NCI-H510A (cell line): Measurements from ENCODE around the gene MRPL34.
"Not testable (repeated sequence)": the region's sequence is repeated elsewhere in the genome, so short reads cannot be mapped to it uniquely, and the experiment has no call there.

Experiments used
- DNase-seq: peaks from one replicate; lab custom pipeline; 2025; lab: John Stamatoyannopoulos, UW

The MRPL34 gene

DNA sequence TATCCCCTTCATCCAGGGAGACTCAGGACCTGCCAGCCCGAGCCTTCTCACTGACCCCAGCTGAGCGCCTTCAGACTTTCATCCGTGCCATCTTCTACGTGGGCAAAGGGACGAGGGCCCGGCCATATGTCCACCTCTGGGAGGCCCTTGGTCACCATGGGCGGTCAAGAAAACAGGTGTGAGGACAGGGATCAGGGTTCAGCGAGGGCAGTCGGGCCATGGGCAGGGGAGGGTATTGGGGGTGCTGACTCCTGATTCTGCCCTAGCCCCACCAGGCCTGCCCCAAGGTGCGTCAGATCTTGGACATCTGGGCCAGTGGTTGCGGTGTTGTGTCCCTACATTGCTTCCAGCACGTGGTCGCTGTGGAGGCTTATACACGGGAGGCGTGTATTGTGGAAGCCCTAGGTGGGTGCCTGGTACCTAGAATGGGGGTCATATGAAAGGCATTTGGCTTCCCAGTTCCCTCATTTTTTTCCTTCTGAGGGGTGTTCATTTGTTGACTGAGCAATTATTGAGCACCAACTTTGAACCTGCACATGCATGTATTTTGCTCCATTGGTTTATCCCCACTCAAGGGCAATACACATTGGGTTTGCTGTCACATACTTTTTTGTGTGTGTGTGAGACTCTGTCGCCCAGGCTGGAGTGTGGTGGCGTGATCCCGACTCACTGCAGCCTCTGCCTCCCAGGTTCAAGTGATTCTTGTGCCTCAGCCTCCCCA is 20.1 kb upstream of the MRPL34 start:
- no peak for DNase-seq

DNA sequence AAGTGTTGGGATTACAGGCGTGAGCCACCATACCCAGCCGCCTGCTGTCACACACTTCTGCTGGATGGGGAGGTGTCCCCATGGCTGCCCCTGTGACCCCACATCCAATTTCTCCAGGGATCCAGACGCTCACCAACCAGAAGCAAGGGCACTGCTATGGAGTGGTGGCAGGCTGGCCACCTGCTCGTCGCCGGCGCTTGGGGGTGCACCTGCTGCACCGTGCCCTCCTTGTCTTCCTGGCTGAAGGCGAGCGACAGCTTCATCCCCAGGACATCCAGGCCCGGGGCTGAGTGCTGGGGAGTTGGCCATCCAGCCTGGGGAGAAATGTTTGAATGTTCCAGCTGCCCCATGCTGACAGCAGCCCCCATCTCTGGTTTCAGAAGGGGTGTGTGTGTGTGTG is 19.4 kb upstream of the MRPL34 start:
- DNase-seq = no peak

DNA sequence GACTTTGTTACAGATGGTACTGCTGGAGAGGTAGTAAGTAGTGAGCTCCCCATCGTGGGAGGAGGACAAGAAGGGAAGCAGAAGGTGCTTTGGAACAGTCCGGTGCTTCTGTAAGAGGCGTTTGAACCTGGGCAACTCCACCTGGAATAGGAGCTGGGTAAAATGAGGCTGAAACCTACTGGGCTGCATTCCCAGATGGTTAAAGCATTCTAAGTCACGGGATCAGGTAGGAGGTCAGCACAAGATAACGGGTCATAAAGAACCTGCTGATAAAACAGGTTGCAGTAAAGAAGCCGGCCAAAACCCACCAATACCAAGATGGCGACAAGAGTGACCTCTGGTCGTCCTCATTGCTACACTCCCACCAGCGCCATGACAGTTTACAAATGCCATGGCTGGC is 18.9 kb upstream of the MRPL34 start:
- no peak for DNase-seq

DNA sequence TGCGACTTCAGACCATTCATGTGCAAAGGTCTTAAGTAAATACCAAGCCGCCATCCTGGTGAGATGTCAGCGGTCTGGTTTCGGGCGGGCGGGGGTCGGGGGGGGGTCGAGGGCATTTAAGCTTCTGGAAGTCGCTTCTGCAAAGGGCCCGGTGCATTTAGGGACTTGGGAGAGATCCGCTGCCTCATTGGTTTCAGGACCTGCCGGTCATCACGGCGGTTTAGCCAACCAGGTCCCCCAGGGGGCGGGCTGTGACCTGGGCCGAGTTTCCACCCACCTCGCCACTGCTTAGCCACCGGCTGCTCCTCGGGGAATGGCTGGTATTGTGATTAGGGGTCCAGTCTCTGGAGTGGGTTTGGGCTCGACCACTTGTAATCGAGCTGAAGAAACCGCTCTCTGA is 16.2 kb upstream of the MRPL34 start:
- peak; percentile 52 for DNase-seq

DNA sequence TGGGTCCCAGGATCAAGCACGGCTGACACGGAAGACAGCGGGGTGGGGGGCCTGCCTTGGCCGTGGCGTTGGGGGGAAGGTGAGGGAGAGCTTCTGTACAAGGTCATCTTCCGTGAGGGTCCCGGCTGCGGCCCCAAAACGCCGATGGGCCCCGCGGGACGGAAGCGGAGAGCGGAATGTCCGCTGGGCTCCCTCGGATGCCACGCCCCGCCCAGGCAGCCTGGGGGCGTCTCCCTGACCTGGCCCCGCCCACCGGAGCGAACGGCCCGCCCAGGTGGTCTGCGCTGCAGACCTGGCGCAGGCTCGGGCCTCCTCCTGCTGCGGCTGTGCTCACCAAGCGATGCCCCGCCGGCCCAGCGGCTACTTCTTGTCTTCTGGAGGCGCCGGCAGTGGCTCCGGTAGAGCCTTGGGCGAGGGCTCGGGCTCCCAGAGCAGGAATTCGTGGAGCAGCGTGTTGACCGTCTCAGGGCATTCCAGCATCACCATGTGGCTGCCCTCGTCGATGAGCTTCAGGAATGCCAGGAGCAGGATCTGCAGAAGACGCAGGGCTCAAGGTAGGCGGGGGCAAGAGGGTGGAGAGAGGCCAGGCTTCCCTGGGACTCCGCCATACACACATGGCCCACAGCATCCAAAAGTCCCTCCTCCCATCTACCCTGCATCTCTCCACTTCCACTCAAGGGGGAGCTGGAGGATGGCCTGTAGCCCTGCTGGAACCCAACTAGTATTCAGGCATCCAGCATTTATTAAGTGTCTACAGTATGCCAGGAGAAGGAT is 13.2 kb upstream of the MRPL34 start:
- no peak for DNase-seq

DNA sequence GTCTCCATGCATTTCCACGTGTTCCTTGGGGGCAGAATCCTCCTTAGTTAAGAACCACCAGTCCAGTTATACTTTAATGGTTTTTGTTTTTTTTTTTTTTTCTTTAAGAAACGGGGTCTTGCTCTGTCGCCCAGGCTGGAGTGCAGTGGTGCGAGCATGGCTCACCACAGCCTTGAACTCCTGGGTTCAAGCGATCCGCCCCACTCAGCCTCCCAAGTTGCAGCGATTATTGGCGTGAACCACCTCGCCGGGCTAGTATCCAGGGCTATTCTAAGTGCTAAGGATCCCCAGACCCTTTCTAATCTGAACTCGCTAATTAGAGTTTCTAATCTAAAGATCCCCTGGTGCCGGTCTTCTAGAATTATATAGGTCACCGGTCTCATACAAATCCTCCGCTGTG is 12.1 kb upstream of the MRPL34 start:
- DNase-seq = no peak

DNA sequence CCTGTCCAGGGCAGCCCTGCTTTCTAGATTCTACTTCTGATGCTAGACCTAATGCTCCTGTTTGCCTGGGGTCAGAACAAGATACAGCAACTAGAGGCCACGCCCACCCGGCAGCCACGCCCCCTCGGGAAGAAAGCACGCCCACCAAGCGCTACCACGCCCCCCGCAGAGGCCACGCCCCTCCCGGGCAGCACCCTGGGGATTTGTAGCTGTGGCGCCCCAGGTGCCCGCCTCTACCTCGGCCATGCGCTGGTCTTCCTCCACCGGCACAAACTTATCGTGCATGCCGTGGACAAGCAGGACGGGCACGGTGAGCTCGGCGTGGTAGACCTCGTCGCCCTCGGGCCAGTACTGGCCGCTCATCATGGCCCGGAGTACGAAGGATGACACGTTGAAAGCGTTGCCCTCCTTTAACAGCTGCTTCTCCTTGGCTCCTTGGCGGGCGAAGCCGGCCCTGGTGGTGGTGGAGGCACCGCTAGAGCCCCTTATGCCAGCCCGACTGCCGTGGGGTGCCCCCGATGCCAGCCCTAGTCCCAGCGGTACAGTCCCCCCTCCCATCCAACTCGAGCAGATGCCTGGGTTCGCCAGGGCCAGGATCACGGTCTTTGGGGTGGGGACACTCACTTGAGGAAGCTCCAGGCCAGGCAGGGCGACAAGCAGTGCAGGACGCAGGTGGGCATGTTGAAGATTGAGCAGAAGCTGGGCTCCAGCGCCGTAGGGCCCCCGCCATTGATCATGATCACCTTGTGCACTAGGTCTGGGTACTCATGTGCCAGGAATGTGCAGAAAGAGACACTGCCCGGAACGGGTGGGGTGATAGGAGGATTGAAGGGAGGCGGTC is 11.4 kb upstream of the MRPL34 start:
- DNase-seq = no peak

DNA sequence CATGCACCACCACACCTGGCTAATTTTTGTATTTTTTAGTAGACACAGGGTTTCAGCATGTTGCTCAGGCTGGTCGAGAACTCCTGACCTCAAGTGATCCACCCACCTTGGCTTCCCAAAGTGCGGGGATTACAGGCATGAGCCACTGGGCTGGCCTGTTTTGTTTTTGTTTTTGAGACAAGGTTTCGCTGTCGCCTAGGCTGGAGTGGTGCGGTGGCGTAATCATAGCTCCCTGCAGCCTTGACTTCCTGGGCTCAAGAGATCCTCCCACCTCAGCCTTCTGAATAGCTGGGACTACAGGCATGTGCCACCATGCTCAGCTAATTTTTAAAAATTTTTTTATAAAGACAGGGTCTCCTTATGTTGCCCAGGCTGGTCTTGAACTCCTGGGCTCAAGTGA is 10.1 kb upstream of the MRPL34 start:
- DNase-seq = not testable (repeated sequence)

DNA sequence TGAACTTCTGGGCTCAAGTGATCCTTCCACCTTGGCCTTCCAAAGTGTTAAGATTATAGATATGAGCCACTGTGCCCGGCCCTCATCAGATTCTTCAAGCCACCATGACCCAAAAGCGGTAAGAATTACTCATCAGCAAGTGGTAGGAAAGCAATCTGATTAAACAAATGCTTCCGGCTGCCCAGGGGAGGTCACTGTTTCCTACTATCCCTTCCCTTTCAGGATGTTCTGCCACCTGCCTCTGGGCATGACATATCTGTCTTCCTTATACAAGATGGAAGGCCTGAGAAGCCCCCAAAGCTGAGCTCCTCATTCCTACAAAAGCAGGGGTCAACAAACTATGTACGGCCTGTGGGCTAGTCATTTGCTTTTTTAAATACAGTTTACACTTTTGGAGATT is 9.4 kb upstream of the MRPL34 start:
- no peak for DNase-seq

DNA sequence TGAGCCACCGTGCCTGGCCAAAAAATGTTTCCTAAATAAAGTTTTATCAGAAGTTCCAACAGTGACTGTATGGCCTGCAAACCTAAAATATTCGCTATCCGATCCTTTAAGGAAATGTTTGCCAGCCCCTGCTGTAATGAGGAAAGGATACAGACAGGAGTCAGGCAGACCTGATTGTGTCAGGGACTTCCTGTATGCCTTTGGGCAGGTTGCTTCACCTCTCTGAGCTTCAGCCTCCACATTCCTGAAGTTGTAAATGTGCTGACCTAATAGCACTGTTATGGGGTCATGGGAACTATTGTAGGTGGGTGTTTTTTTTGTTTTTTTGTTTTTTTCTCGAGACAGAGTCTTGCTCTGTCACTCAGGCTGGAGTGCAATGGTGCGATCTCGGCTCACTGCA is 8.7 kb upstream of the MRPL34 start:
- no peak for DNase-seq

DNA sequence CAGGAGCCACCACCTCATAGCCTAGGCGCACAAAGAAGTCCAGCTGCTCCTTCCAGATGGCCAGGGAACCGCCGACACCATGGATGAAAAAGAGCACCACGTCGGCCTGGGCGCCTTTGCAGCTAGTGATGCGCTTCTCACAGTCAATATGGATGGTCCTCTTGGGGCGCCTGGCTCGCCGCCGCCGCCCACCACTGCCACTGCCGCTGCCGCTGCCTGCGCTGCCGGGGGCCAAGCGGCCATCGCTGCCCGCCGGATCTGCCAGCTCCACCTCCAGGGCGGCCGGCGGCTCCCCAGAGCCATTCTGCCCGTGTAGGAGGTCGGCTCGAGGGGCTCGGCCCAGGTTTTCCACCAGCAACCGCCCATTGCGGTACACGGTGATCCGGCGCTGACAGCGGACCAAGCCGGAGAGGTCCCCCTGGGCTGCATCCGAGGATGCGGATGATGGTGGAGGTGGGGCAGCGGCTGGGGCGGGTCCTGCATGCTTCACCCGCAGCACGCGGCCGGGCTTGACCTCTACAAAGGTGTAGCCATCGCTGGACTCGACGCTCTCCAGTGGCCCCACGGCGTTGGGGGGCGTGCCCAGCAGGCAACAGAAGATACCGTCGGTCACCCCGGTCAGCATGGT is 4.6 kb upstream of the MRPL34 start:
- DNase-seq = no peak

DNA sequence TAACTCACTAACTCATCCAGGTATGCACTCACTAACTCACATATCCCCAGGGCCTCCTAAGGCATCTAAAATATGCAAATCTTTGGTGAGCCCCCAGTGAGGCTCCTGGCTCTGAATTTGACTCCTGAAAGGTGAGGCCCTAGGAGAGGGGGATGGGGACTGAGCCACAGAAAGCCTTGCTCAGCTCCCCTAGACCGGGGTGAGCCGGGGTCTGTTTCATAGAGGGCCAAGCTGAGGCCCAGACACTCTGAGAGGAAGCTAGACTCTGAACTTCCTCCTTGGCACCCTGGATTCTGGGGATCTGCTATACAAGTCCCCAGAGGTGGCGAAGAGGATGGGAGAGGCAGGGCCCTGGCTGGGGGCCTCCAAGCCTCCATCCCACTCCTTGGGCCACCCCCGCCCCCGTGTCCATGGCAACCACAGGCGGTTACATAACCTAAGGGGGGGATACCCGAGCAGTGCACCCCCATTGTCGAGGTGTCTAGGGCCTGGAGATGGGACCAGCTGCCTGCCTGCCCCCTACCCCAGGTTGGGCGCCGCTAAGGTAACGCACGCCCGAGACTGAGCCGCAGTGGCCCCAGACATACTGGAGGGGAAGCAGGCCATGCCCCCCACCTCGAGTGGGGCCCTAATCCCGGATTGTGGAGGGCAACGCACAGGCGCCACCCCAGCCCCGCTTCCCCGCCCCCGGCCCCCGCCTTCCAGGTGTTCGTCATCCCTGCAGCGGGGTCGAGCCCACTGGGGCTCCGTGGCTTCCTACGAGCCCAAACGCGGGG is 3.1 kb upstream of the MRPL34 start:
- DNase-seq = no peak

DNA sequence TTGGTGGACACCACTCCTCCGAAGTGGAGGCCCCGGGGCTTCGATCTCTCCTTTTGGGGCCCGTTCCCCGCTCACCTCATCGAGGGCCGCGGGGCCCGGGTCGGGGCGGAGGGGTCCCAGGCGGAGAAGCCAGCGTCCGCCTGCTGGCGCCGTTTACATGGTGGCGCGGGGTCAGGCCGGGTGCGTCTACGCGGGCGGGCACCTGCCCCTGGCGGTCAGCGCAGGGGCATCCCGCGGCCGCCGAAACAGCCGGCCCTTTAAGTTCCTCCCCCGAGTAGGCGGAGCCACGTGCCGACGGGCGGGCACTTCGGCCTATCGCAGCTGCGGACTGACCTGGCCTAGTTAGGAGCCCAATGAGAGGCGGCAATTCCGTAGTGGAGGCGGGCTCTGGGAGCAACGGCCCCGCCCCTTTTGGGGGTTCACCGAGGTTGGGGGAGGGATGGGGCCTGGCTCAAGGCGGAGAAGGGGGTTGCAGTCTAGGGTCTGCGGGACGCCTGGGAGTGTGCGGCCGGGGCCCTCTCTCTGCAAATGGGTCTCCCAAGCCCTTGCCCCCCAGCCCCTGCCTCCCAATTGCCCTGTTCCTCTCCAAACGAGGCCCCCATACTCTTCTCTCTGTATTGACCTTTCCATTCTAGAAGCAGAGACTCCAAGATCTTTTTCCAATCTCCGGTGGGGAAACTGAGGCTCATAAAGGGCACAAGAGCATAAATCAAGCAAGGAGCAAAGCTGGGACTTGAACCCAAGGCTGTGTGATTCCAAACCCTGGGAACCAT is 2.3 kb upstream of the MRPL34 start, which contains the start of gene ABHD8:
TSS of gene ABHD8 (minus strand) at position 259 of the 773 bp plus-strand sequence. CDS start 1,809 bp downstream, outside the sequence.
- peak; percentile 91 for DNase-seq

DNA sequence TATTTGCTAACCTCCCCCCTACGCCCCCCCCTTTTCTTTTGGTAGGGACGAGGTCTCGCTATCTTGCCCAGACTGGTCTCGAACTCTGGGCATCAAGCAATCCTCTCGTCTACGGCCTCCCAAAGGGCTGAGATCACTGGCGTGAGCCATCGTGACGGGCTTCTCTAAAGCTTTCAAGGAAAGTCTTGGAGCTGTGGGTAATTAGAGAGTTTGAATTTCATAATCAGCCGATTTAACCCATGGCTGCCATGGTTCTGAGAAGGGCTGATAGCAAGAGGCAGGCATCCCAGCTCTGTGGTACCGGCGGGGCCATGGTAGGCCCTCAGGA is 1.8 kb upstream of the MRPL34 start:
- DNase-seq = no peak

DNA sequence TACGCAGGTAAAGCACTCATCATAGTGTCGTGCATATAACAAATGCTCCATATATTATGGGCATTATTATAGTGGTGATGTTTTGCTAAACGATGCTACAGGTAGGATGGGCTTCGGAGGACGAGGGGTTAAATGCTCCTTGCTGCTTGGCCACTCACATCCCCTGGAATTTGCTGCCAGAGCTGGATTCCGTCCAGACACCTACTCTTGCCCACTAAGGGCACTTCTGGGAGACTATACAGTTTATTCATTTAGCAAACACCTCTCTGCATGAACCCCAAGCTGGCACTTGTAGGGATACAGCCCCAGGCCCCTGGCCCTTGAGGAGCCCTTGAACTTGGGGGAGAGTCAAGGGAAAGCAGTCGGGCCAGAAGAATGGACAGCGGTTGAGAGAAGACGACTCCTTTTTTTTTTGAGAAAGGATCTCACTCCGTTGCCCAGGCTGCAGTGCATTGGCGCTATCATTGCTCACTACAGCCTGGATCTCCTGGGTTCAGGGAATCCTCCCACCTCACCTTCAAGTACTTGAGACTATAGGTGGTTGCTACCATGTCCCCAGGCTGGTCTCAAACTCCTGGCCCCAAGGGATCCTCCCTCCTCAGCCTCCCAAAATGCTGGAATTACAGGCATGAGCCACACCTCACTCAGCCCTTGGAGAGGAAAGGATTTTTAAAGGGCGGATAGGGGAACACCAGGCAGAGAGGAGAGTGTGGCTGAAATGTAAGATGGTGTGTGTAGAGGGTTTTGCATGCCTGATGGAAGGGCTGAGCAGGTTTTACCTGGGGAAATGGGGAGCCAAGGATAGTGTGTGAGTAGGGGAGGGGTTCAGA is 1.1 kb upstream of the MRPL34 start:
- DNase-seq = no peak

DNA sequence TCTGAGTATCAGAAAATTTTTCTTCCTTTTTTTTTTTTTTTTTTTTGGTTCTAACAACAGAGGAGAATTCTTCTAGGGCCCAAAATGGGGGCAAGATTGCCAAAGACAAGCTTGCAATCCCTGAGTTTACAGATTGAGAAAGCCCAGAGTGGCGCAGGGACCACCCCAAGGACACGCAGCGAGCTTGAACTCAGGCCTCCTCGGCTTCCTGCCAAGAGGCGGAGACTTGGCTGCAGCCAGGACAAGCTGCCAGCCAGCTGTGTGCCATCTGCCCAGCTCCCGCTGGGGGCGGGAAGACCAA is 506 bp upstream of the MRPL34 start:
- DNase-seq = no peak

DNA sequence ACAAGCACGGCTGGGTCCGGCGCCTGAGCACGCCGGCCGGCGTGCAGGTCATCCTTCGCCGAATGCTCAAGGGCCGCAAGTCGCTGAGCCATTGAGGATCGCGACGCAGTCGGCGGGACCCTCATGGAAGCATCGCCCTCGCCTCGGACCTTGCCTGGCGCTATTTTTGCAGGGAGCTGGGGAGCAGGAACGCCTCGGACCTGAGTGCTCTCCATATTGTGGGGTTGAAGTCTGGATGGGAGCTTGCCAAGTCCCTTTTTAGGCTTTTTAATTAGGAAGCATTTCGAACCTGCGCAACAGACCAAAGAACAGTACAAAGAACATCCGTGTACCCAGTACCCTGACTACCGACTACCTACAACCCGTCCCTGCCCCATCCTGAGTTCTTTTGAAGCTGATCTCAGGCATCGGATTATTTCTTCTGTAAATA is 628 bp downstream of the MRPL34 start:
- DNase-seq = no peak

DNA sequence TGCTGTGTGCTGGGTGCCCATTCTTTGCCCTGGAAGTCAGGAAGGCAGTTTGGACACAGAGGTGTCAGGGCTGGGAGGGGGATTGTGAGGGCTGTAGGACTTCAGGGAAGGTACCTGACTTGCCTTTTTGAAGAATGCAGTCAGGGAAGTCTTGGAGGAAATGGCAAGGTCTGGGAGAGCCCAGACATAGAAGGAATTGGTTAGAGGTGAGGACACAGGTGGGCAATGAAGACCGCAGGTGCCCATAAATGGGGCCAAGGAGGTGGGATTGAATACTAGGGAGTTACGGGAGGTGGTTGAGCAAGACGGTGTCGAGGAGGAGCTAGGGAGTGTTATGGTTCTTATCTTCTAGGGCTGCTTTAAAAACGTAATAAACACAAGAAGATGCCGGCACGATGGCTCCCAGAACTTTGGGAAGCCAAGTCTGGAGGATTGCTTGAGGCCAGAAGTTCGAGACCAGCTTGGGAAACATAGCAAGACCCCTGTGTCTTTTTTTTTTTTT is 2.3 kb downstream of the MRPL34 start:
- no peak for DNase-seq

DNA sequence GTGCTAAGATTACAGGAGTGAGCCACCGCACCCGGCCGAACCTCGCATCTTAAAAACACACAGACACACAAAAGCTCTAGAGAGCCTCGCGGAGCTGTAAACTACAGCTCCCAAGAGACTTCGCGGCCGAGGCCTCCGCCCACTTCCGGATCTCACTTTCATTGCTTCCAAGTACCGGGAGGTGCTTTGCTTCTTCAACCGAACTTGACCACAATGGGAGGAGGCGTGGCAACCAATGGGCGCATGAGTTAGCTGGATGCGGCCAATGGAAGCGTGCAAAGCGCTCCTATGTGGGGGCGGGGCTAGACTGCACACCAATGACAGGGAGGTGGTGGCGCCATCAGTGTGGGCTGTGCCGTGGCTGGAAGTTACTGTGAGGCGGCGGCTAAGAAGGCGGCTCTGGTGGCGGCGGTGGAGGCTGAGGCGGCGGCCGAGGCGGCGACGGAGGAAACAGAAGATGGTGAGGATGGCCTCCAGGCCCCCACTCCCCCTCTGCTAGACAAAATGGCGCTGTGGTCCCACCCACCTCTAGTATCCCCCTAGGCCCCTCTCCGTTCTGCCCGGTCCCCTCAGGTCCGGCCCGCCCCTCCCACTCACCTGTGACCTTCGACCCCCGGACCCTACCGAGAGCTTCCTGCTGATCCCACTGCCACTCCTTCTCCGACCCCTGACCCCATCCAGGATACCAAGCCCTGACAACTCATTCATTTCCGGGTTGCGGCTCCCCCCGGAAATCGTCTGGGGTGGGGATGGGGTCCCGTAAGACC is 3.7 kb downstream of the MRPL34 start, which contains the start of gene DDA1:
TSS of gene DDA1 (plus strand) at position 366 of the 767 bp plus-strand sequence. CDS start at position 458, 92 bp downstream.
- peak; percentile 99 for DNase-seq
